NCI-H1694 (cell line): ENCODE data around the gene CD300C.
"Not testable (repeated sequence)": the region's sequence is repeated elsewhere in the genome, so short reads cannot be mapped to it uniquely, and the experiment has no call there.

Source experiments
- DNase-seq: peaks from one replicate; lab custom pipeline; 2025; lab: John Stamatoyannopoulos, UW

The CD300C gene

GRCh38 chr17:74545843-74546230 lies at the start of gene CD300C:
TSS of gene CD300C (minus strand) at chr17:74546115. CDS start at chr17:74545782, 333 bp downstream.
- no peak for DNase-seq

GRCh38 chr17:74595037-74595750 lies 49.3 kb upstream of the CD300C start:
- DNase-seq: no peak

- DNase-seq: no peak
Observed at GRCh38 chr17:74592087-74592990, 46.4 kb upstream of the CD300C start, which contains the start of gene CD300LD. TSS of gene CD300LD (minus strand) at chr17:74592283. CDS start at chr17:74592202, 81 bp downstream.

- DNase-seq: no peak
Observed at GRCh38 chr17:74591503-74591902, 45.6 kb upstream of the CD300C start.

- no peak for DNase-seq
Observed at GRCh38 chr17:74585711-74586110, 39.8 kb upstream of the CD300C start.

- DNase-seq: no peak
Observed at GRCh38 chr17:74584292-74585060, 38.6 kb upstream of the CD300C start.

GRCh38 chr17:74582633-74583032 lies 36.7 kb upstream of the CD300C start:
- no peak for DNase-seq

GRCh38 chr17:74579900-74580299 lies 34.0 kb upstream of the CD300C start:
- DNase-seq: no peak

GRCh38 chr17:74578979-74579378 lies 33.1 kb upstream of the CD300C start:
- DNase-seq: no peak

- no peak for DNase-seq
Observed at GRCh38 chr17:74574489-74575142, 28.7 kb upstream of the CD300C start.

- not testable (repeated sequence) for DNase-seq
Observed at GRCh38 chr17:74573635-74574034, 27.7 kb upstream of the CD300C start.

GRCh38 chr17:74573169-74573568 lies 27.3 kb upstream of the CD300C start:
- DNase-seq: no peak

- DNase-seq: no peak
Observed at GRCh38 chr17:74571621-74572270, 25.8 kb upstream of the CD300C start.

- no peak for DNase-seq
Observed at GRCh38 chr17:74569020-74570003, 23.4 kb upstream of the CD300C start.

GRCh38 chr17:74568106-74568873 lies 22.4 kb upstream of the CD300C start:
- no peak for DNase-seq

- no peak for DNase-seq
Observed at GRCh38 chr17:74567397-74567796, 21.5 kb upstream of the CD300C start, which contains the start of gene CD300H. TSS of gene CD300H (minus strand) at chr17:74567509.

- peak; percentile 56 for DNase-seq
Observed at GRCh38 chr17:74566132-74566753, 20.3 kb upstream of the CD300C start.

- DNase-seq: no peak
Observed at GRCh38 chr17:74565126-74565525, 19.2 kb upstream of the CD300C start.

GRCh38 chr17:74563358-74563757 lies 17.4 kb upstream of the CD300C start:
- no peak for DNase-seq
